Fibroblast of the aortic adventitia (primary cell): ENCODE measurements around the gene TSHZ2. TPM values are rescaled to one million over a fixed set of nuclear protein-coding genes. Genes with fewer than 3 reads are reported as not detected.

Source experiments
- DNase-seq: peaks from one replicate; pipeline ENCODE4 v3.0.0-alpha.2; 2010; ENCODE audit warnings: low read depth
- H3K4me3 ChIP-seq: 2 replicates; pipeline ENCODE4 v1.5.1; 2011; ENCODE audit warnings: low read depth, mild to moderate bottlenecking, control low read depth, low read length, moderate library complexity
- total RNA-seq: library from RNA; depleted of rRNA; stranded (reverse); fragments of >200 nt; gene quantifications from 2 replicates; pipeline ENCODE4 v1.2.3, GENCODE V29; 2012; ENCODE audit warnings: low replicate concordance
- TF ChIP-seq, protein P1 (sequence below): IDR thresholded peaks from 2 replicates; pipeline ENCODE4 v1.5.1; 2011; ENCODE audit warnings: mild to moderate bottlenecking, low read length, control low read depth, inconsistent platforms; ENCODE audit not compliant: insufficient read depth

Gene TSHZ2
- total RNA-seq, 1 donor, result 6.9 TPM

DNA sequence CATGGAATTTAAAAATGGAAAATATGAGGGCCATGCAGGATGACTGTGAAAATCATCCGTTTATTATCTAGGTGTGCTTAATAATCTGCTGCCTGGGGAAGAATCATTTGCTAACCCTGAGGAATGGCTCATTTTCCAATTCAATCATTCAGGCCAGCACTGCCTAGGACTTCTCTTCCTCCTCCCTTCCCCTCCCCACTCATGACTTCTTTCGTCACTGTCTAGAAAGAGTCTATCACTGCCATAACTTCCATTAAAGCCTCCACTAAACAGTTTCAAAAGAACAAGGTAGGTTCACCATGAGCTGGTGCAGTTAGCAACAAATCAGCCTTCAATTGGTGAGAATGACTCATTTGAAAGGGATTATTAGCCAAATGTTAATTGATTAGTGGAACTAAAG is 43.9 kb downstream of the TSHZ2 start:
- no peak for DNase-seq
- TF ChIP-seq, protein P1, sequence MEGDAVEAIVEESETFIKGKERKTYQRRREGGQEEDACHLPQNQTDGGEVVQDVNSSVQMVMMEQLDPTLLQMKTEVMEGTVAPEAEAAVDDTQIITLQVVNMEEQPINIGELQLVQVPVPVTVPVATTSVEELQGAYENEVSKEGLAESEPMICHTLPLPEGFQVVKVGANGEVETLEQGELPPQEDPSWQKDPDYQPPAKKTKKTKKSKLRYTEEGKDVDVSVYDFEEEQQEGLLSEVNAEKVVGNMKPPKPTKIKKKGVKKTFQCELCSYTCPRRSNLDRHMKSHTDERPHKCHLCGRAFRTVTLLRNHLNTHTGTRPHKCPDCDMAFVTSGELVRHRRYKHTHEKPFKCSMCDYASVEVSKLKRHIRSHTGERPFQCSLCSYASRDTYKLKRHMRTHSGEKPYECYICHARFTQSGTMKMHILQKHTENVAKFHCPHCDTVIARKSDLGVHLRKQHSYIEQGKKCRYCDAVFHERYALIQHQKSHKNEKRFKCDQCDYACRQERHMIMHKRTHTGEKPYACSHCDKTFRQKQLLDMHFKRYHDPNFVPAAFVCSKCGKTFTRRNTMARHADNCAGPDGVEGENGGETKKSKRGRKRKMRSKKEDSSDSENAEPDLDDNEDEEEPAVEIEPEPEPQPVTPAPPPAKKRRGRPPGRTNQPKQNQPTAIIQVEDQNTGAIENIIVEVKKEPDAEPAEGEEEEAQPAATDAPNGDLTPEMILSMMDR, result no peak
- H3K4me3 ChIP-seq, result no peak overlapping the region

DNA sequence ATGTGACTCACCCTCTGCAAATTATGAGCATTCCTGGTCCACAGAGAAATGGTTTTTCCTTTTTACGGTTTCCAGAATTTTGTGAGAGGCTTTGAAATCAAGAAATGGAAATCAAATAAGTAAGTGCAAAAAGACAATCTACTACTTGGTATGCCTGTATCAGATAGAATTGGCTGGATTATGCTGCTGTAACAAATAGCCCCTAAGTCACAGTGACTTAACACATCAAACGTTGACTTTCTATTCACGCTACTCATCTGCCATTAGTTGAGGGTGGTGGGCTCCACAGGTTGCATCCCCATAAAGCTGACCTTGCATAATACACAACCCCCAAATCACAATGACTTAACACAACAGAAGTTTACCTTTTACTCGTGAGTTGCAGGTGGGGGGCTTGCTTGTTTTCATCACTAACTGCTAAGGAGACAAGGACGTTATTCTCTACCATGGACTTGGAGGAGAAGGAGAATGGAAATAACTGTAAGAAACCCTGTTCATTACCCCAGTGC is 44.4 kb downstream of the TSHZ2 start:
- TF ChIP-seq, protein P1, result no peak
- DNase-seq, result no peak
- H3K4me3 ChIP-seq, result no peak overlapping the region

DNA sequence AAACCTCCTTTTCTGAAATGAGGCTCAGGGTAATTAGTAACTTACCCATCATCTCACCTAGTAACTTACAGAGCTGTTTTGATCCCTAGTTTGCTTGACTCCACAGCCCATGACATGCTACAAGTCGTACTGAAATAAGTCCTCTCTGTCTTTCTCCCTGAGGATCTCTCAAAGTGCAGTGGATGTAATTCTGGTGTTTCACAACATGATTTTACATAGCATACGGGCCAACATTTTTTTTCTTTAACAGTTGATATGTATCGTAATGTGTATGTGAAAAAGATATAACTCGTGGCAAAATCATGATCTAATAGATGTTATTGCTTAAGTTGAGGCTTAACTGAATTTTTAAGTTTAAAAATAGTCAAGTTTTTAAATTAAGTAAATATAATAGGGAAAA is 45.0 kb downstream of the TSHZ2 start:
- TF ChIP-seq, protein P1, result no peak
- DNase-seq, result no peak
- no peak overlapping the region for H3K4me3 ChIP-seq

DNA sequence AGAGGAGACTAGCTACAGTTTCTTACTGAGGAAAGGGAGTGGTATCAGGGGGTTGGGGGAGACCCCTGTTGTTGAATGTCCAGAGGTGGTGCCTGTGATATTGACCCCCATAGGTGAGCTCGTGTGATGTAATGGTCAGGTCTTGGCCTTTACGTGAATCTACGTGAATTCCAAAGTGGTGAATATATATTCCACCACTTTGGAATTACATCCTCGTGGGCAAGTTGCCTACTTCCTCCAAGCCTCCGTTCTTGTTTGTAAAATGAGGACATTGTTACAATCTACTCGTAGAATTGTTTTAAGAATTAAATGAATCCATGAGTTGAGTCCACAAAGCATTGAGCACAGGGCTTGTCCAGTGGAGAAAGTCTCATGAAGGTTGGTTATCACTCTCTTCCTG is 47.3 kb downstream of the TSHZ2 start:
- H3K4me3 ChIP-seq, result no peak overlapping the region
- no peak for DNase-seq
- TF ChIP-seq, protein P1, result no peak

DNA sequence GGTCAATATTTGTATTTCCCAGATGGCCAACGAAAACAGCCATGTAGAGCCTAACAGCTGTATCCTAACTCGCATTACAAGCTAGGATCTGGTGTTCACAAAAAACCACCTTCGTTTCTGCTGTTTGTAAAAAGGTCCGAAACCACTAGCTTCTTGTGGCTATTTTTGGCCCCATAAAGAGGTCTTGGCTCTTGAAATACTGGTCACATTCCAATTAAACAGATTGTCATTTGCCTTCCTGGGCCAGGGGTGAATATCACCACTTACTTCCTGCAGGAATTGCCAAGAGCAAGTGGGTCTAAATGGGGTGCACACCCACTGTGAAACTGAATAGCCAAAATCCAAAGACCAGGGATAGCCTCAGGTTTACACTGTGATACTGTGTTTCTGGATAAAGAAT is 48.2 kb downstream of the TSHZ2 start:
- H3K4me3 ChIP-seq, result no peak overlapping the region
- DNase-seq, result no peak
- TF ChIP-seq, protein P1, result no peak

DNA sequence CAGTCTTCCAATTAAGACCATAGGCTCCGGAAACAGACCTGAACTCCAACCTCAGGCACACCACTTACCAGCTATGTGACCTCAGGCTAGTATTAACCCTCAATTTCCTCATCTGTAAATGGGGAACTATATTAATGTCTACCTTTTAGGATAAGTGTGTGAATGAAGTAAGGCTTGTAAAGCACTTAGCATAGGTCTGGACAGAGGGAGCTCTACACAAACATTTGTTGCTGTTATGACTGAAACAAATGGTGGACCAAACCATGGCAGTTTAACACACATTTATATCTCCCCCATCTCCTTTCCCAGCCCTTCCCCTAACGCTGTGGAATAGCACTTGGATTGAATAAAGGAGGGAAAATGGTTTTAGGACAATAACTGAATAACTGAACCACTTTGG is 48.7 kb downstream of the TSHZ2 start:
- DNase-seq, result no peak
- TF ChIP-seq, protein P1, result no peak
- H3K4me3 ChIP-seq, result no peak overlapping the region

DNA sequence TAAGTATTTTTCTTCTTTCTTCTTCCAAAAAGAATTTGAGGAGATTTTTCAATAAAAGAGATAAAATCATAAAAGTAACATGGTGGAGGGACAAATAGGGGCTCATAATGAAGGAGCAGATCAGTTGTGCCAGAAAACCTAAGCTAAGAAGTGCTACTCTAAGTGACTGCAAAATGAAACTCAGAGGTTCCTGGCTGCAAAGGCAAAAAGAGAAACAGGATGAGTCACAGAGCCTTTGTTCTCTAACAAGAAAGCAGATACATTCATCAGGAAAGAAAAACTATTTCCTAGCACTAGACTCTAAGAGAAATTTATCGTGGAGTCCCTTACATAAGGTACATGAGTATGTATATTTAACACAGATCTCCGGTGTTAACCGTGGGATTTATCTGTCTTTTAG is 49.8 kb downstream of the TSHZ2 start:
- H3K4me3 ChIP-seq, result no peak overlapping the region
- TF ChIP-seq, protein P1, result no peak
- peak; percentile 10 for DNase-seq
